ENCODE measurements around the gene TLL2.

TLL2 gene

GRCh38 chr10:96408201-96408600 is 105.5 kb downstream of the TLL2 start:
- no peak overlapping the region for H3K4me3 ChIP-seq (ENCODE audit: low read length)
- TF ChIP-seq CTCF (conservative IDR thresholded peaks at IDR 0.05; ENCODE audit: low read depth, low read length): no peak
- DNase-seq (ENCODE audit: low read depth): no peak

GRCh38 chr10:96407560-96408069 is 106.1 kb downstream of the TLL2 start:
- H3K4me3 ChIP-seq (ENCODE audit: low read length): no peak overlapping the region
- no peak for DNase-seq (ENCODE audit: low read depth)
- no peak for TF ChIP-seq CTCF (conservative IDR thresholded peaks at IDR 0.05; ENCODE audit: low read depth, low read length)

- no peak overlapping the region for H3K4me3 ChIP-seq (ENCODE audit: low read length)
- no peak for DNase-seq (ENCODE audit: low read depth)
- TF ChIP-seq CTCF (conservative IDR thresholded peaks at IDR 0.05; ENCODE audit: low read depth, low read length): no peak
Measured at GRCh38 chr10:96406091-96406490, 107.6 kb downstream of the TLL2 start.

GRCh38 chr10:96402417-96403305 is 111.1 kb downstream of the TLL2 start:
- DNase-seq (ENCODE audit: low read depth): no peak
- no peak for TF ChIP-seq CTCF (conservative IDR thresholded peaks at IDR 0.05; ENCODE audit: low read depth, low read length)
- H3K4me3 ChIP-seq (ENCODE audit: low read length): no peak overlapping the region

GRCh38 chr10:96401036-96401435 is 112.7 kb downstream of the TLL2 start:
- no peak overlapping the region for H3K4me3 ChIP-seq (ENCODE audit: low read length)
- TF ChIP-seq CTCF (conservative IDR thresholded peaks at IDR 0.05; ENCODE audit: low read depth, low read length): no peak
- no peak for DNase-seq (ENCODE audit: low read depth)

- DNase-seq (ENCODE audit: low read depth): no peak
- TF ChIP-seq CTCF (conservative IDR thresholded peaks at IDR 0.05; ENCODE audit: low read depth, low read length): no peak
Measured at GRCh38 chr10:96400465-96400864, 113.3 kb downstream of the TLL2 start.

GRCh38 chr10:96397902-96398301 is 115.8 kb downstream of the TLL2 start:
- no peak for TF ChIP-seq CTCF (conservative IDR thresholded peaks at IDR 0.05; ENCODE audit: low read depth, low read length)
- DNase-seq (ENCODE audit: low read depth): no peak
- no peak overlapping the region for H3K4me3 ChIP-seq (ENCODE audit: low read length)

More at GRCh38 chr10:96400465-96400864, 113.3 kb downstream of the TLL2 start:
- no peak overlapping the region for H3K4me3 ChIP-seq (ENCODE audit: low read length)
